ENCODE data around the gene CHN2.

CHN2 gene

DNA sequence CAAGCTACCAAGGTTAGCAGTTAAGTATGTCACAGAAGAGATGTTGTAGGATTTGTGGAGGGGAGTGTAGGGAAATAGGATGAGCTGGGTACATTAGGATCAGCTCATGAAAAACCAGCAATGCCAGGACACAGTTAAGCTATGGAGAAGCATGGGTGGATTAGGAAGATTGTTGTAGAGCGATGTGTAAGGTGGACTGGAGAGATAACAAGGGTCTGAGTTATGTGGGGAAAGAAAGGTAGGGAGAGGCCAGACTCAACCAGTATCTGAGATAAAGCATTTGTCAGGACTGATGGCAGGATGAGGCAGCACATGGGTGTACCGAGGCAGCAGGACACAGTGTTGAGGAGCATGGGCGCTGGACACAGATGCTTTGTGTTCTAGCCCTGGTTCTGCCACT, 283.7 kb downstream of the CHN2 start:
- TF ChIP-seq SIN3A (IDR thresholded peaks at IDR 0.05; ENCODE audit: borderline replicate concordance, insufficient read depth, low read length) (no peak), TAF1 (IDR thresholded peaks at IDR 0.05; ENCODE audit: borderline replicate concordance, insufficient read depth, low read length) (no peak), POLR2AphosphoS5 (IDR thresholded peaks at IDR 0.05; ENCODE audit: low read depth, low read length) (no peak)
- TF ChIP-seq, protein P1, sequence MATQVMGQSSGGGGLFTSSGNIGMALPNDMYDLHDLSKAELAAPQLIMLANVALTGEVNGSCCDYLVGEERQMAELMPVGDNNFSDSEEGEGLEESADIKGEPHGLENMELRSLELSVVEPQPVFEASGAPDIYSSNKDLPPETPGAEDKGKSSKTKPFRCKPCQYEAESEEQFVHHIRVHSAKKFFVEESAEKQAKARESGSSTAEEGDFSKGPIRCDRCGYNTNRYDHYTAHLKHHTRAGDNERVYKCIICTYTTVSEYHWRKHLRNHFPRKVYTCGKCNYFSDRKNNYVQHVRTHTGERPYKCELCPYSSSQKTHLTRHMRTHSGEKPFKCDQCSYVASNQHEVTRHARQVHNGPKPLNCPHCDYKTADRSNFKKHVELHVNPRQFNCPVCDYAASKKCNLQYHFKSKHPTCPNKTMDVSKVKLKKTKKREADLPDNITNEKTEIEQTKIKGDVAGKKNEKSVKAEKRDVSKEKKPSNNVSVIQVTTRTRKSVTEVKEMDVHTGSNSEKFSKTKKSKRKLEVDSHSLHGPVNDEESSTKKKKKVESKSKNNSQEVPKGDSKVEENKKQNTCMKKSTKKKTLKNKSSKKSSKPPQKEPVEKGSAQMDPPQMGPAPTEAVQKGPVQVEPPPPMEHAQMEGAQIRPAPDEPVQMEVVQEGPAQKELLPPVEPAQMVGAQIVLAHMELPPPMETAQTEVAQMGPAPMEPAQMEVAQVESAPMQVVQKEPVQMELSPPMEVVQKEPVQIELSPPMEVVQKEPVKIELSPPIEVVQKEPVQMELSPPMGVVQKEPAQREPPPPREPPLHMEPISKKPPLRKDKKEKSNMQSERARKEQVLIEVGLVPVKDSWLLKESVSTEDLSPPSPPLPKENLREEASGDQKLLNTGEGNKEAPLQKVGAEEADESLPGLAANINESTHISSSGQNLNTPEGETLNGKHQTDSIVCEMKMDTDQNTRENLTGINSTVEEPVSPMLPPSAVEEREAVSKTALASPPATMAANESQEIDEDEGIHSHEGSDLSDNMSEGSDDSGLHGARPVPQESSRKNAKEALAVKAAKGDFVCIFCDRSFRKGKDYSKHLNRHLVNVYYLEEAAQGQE (IDR thresholded peaks at IDR 0.05; ENCODE audit: insufficient read depth in 1 of 2, low read depth in 2 of 2, low read length in 2 of 2), result no peak

DNA sequence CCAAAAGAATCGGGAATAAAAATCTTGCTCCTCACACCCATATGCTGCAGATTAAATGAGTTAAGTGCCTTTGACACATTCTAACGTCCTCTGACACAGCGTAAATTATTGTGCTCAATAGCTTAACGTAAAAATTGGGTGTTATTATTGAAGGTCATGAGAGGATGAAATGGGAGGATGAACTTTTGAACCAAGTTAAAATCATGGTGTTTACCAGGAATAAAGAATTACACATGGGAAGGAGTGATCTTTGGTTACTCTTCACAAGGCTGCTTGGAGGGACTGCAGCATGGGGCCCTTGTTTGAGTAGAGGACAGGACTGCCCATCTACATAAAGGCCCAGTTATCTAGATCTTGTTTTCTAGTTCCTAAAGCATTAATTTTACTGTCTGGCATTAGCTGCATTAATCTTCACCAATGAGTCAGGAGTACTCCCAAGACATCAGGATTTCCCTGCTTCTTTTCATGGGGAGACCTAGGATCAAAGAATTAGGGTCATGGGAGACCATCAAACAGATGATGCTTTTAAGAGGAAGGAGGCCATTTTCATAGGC, 284.2 kb downstream of the CHN2 start:
- TF ChIP-seq SIN3A (IDR thresholded peaks at IDR 0.05; ENCODE audit: borderline replicate concordance, insufficient read depth, low read length) (no peak), FOXP2 (optimal IDR thresholded peaks at IDR 0.05; ENCODE audit: borderline replicate concordance, extremely low read depth, extremely low read length, insufficient read depth) (no peak), POLR2AphosphoS5 (IDR thresholded peaks at IDR 0.05; ENCODE audit: low read depth, low read length) (no peak), TAF1 (IDR thresholded peaks at IDR 0.05; ENCODE audit: borderline replicate concordance, insufficient read depth, low read length) (no peak)
- TF ChIP-seq, protein P1 (IDR thresholded peaks at IDR 0.05; ENCODE audit: insufficient read depth in 1 of 2, low read depth in 2 of 2, low read length in 2 of 2), result no peak

DNA sequence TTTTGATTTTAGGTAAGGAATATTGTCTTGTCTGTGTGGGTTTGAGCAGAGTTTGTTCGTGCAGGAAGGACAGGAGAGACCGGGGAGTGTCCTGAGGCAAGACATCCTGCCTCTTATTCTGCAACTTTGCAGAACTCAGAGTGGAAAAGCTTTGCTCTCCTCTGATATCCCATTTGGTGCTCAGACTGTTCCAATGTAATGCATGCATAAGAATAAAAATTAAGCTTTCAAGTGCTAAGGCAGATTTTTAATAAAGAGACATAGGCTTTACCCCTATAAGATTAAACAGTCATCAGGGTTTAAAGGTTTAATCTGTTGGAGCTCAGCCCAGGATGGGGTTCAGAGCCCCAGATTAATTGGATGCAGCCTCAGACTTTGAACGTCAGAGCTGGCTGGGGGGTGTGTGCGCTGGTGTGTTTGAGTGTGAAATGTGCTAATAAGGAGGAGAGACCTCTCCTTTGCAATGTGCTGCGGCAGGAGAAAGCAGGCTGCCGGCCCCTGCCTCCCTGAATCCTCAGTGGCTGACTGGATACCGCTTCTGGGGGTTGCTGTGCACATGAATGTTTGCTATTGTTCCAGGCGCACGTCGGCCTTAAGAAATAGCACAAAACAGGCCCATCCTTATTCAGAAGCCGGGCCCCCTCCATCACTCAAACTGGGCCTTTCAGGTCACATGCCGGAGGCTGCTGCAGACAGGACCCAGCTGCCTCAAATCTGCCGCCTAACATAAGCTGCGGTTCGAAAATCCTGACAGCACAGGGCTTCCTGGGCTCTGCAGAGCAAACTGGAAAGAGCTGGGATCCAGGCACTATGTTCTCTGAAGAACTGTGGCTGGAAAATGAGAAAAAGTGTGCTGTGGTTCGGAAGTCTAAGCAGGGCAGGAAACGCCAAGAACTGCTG, 285.0 kb downstream of the CHN2 start:
- TF ChIP-seq SIN3A (IDR thresholded peaks at IDR 0.05; ENCODE audit: borderline replicate concordance, insufficient read depth, low read length) (no peak), TAF1 (IDR thresholded peaks at IDR 0.05; ENCODE audit: borderline replicate concordance, insufficient read depth, low read length) (no peak), POLR2AphosphoS5 (IDR thresholded peaks at IDR 0.05; ENCODE audit: low read depth, low read length) (no peak), FOXP2 (optimal IDR thresholded peaks at IDR 0.05; ENCODE audit: borderline replicate concordance, extremely low read depth, extremely low read length, insufficient read depth) (no peak)
- TF ChIP-seq, protein P1 (IDR thresholded peaks at IDR 0.05; ENCODE audit: insufficient read depth in 1 of 2, low read depth in 2 of 2, low read length in 2 of 2), result no peak

DNA sequence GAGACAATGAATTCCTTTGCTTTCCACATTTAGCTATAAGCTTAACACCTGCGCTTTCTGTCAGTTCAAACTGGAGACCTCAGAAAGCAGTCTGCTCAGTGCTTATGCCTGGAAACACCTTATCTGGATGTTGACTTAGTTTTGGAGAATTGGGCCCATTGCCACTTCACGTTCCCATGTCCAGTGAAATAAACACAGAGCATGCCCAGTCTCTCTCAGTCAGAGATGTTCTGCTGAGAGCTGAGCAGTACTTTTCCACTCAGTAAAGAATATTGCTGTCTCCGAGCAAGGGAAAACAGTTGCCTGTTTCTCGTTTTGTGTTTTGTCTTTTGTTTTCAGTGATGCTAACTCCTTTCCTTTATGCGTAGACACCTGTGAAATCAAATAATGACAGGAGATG, 285.9 kb downstream of the CHN2 start:
- TF ChIP-seq, protein P1 (IDR thresholded peaks at IDR 0.05; ENCODE audit: insufficient read depth in 1 of 2, low read depth in 2 of 2, low read length in 2 of 2), result no peak
- no peak for TF ChIP-seq TAF1 (IDR thresholded peaks at IDR 0.05; ENCODE audit: borderline replicate concordance, insufficient read depth, low read length)
- no peak for TF ChIP-seq FOXP2 (optimal IDR thresholded peaks at IDR 0.05; ENCODE audit: borderline replicate concordance, extremely low read depth, extremely low read length, insufficient read depth)
- no peak for TF ChIP-seq SIN3A (IDR thresholded peaks at IDR 0.05; ENCODE audit: borderline replicate concordance, insufficient read depth, low read length)
- TF ChIP-seq POLR2AphosphoS5 (IDR thresholded peaks at IDR 0.05; ENCODE audit: low read depth, low read length), result no peak

Data from PFSK-1 (cell line).